ENCODE results near the gene DHRS2. TPM values are rescaled to one million over a fixed set of nuclear protein-coding genes. Genes with fewer than 3 reads are reported as not detected.

DHRS2 gene
- total and polyA plus RNA-seq, 2 of the 13 experiments (the other 11 are each of a cell fraction or from before 2014, with no cell fraction given), result 1,621 to 3,021 TPM

DNA sequence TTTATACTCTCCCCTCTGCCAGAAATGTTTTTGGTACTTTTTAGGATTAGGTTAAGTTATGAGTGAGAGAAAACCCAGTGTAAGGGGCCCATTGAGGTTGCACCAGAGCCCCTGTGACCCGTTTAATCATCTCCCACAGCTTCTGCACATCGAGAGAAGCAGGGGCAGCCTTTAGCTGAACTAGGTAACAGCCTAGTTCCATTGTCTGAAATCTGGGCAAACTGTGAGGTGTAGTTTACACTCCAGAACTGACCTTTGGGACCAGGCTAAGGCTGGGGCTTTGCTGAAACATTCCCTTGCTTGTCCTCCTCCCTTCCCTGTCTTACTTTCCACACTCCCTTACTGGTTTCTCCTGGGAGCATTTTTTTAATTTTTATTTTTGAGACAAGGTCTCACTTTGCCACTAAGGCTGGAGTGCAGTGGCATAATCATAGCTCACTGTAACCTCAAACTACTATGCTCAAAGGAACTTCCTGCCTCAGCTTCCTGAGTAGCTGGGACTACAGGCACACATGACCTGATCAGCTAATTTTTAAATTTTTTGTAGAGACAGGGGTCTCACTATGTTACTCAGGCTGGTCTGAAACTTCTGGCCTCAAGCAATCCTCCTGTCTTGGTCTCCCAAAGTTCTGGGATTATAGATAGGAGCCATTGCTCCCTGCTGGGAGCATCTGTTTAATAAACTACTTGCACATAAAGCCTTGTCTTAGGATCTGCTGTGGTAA lies 25.9 kb upstream of the DHRS2 start (continued):
- TF ChIP-seq NCOR1 (IDR thresholded peaks at IDR 0.05; ENCODE audit: borderline replicate concordance, low read length) (peak; percentile 52), REXO4 (CRISPR knock-in tag; IDR thresholded peaks at IDR 0.05; ENCODE audit: borderline replicate concordance) (no peak), GTF2F1 (IDR thresholded peaks at IDR 0.05; ENCODE audit: low read length) (no peak), ZNF484 (CRISPR knock-in tag; IDR thresholded peaks at IDR 0.05; ENCODE audit: borderline replicate concordance, low read depth) (no peak), XRCC5 (optimal IDR thresholded peaks at IDR 0.05; ENCODE audit: low read length) (peak; percentile 71), TAF1 (CRISPR knock-in tag; IDR thresholded peaks at IDR 0.05) (no peak), MXD4 (CRISPR knock-in tag; IDR thresholded peaks at IDR 0.05) (0 out of 2 replicates have a peak, but pooled peaks have one; percentile 2), MED1 (CRISPR knock-in tag; IDR thresholded peaks at IDR 0.05) (peak; percentile 81), ZNF207 (IDR thresholded peaks at IDR 0.05; ENCODE audit: borderline replicate concordance) (no peak), ZNF589 (CRISPR knock-in tag; conservative IDR thresholded peaks at IDR 0.05) (0 out of 2 replicates have a peak, but pooled peaks have one; percentile 47), ASH2L (IDR thresholded peaks at IDR 0.05; ENCODE audit: insufficient read length, low read depth, low read length) (peak; percentile 88), KDM4B (CRISPR knock-in tag; IDR thresholded peaks at IDR 0.05) (peak; percentile 42; the same call in 1 of the 2 replicates)
- TF ChIP-seq, protein P1, sequence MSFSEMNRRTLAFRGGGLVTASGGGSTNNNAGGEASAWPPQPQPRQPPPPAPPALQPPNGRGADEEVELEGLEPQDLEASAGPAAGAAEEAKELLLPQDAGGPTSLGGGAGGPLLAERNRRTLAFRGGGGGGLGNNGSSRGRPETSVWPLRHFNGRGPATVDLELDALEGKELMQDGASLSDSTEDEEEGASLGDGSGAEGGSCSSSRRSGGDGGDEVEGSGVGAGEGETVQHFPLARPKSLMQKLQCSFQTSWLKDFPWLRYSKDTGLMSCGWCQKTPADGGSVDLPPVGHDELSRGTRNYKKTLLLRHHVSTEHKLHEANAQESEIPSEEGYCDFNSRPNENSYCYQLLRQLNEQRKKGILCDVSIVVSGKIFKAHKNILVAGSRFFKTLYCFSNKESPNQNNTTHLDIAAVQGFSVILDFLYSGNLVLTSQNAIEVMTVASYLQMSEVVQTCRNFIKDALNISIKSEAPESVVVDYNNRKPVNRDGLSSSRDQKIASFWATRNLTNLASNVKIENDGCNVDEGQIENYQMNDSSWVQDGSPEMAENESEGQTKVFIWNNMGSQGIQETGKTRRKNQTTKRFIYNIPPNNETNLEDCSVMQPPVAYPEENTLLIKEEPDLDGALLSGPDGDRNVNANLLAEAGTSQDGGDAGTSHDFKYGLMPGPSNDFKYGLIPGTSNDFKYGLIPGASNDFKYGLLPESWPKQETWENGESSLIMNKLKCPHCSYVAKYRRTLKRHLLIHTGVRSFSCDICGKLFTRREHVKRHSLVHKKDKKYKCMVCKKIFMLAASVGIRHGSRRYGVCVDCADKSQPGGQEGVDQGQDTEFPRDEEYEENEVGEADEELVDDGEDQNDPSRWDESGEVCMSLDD (CRISPR knock-in tag; IDR thresholded peaks at IDR 0.05; ENCODE audit: borderline replicate concordance), result peak; percentile 46; the same call in 1 of the 2 replicates
- TF ChIP-seq, protein P2, sequence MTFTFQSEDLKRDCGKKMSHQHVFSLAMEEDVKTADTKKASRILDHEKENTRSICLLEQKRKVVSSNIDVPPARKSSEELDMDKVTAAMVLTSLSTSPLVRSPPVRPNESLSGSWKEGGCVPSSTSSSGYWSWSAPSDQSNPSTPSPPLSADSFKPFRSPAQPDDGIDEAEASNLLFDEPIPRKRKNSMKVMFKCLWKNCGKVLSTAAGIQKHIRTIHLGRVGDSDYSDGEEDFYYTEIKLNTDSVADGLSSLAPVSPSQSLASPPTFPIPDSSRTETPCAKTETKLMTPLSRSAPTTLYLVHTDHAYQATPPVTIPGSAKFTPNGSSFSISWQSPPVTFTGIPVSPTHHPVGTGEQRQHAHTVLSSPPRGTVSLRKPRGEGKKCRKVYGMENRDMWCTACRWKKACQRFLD (CRISPR knock-in tag; IDR thresholded peaks at IDR 0.05; ENCODE audit: borderline replicate concordance), result peak; percentile 80; the same call in 1 of the 2 replicates
- TF ChIP-seq, protein P3, sequence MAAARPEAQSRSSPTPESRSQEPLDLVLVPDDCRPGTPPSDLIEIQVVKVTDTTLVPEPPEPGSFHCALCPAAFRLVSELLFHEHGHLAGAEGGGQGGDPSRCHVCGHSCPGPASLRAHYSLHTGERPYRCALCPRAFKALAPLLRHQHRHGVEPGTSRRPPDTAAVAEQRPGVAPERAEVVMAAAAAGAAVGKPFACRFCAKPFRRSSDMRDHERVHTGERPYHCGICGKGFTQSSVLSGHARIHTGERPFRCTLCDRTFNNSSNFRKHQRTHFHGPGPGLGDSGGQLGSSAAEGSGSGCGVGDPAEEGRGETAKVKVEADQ (CRISPR knock-in tag; IDR thresholded peaks at IDR 0.05; ENCODE audit: borderline replicate concordance), result peak; percentile 68; the same call in 1 of the 2 replicates
- TF ChIP-seq, protein P4, sequence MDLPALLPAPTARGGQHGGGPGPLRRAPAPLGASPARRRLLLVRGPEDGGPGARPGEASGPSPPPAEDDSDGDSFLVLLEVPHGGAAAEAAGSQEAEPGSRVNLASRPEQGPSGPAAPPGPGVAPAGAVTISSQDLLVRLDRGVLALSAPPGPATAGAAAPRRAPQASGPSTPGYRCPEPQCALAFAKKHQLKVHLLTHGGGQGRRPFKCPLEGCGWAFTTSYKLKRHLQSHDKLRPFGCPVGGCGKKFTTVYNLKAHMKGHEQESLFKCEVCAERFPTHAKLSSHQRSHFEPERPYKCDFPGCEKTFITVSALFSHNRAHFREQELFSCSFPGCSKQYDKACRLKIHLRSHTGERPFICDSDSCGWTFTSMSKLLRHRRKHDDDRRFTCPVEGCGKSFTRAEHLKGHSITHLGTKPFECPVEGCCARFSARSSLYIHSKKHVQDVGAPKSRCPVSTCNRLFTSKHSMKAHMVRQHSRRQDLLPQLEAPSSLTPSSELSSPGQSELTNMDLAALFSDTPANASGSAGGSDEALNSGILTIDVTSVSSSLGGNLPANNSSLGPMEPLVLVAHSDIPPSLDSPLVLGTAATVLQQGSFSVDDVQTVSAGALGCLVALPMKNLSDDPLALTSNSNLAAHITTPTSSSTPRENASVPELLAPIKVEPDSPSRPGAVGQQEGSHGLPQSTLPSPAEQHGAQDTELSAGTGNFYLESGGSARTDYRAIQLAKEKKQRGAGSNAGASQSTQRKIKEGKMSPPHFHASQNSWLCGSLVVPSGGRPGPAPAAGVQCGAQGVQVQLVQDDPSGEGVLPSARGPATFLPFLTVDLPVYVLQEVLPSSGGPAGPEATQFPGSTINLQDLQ (CRISPR knock-in tag; IDR thresholded peaks at IDR 0.05), result no peak
- TF ChIP-seq, protein P5, sequence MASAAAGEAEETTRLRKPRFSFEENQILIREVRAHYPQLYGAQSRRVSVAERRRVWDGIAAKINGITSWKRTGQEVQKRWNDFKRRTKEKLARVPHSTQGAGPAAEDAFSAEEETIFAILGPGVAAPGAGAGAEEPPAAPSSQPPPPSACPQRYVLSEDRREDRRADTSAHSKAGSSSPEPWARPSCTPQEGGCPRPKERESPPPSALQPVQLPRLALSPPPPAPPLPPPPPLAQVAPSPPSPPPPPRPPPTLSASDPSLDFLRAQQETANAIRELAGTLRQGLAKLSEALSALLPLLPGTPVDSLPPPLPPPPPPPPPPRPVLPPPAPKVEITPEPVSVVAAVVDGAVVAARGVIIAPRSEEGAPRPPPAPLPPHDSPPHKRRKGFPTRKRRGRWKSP (CRISPR knock-in tag; IDR thresholded peaks at IDR 0.05), result peak; percentile 75

Measured in HepG2 (cell line).